Inflammatory macrophage (primary cell): ENCODE results near the gene SEMA4D.

Source experiments
- DNase-seq, 2 donors: peaks; one replicate each; pipeline ENCODE4 v3.0.0-alpha.2; 2020 to 2022

Gene SEMA4D

DNA sequence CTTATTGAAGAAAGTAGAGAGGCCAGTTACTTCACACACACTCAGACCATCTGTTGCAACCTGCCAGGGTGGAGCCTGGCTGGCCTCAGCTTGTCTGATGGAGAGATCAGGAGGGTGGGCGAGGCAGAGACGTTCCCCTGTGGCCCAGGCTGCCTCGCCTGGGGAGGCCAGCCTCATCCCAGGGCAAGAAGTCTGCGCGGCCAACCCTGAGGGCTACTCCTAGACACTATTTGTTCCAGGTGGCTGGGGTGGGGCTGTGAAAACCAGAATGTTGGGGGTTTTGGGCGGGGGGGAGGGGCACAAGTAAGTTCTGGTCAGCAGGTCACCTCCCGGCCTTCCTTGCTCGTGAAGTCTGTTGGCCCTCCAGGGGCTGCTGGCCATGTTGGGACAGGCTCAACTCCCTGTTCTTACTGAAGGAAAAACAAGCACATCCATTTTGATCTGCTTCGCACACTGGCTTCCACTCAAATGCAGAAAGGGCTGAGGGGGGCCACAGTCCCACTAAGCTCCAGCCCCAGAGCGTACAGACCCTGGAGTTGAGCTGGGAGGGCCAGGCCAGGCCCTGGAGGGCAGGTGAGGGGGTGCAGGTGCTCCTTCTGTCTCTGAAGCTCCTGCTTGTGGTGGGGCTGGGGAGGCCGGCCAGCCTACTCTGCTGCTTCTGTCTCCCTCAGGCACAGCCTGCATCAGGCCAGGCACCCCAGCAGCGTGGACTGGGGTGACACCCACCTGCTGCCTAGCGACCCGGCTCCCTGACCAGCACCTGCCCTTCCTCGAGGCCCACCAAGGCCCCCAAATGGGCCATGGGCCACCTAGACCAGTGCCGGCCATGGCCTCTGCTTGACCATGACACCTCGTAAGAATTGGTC is 133.0 kb downstream of the SEMA4D start:
- no peak for DNase-seq

DNA sequence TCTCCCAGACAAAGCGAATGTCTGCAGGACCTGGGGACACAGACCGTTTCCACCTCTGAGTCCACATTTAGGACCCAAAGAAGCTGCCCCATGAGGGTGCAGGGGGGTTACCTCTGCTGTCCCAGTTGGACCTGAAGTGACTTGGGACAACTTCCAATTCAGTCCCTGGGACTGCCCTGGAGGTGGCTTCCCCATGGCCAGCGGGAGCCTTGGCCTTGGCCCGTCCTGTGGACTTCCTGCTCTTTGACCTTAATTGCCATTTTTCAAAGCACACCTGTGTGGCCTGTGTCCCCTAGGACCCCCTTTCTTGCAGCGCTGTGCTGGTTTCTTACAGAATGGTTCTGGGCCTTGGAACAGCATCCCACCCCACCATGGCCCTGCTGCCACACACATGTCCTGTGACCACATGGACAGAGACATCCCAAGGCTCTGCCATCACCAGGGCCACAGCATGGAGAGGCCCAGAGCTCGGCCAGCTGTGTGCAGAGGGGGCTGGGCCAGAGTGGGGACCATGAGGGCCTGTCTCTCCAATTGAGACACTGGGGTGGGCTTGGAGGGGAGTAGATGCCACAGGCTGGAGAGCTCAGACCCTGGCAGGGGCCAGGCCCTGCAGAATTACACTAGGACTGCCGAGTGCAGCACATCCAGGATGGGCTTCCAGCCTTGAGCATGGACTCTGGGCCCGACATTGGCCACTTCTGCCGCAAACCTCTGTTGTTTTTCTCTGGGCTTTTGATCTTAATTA is 133.8 kb downstream of the SEMA4D start:
- no peak for DNase-seq

DNA sequence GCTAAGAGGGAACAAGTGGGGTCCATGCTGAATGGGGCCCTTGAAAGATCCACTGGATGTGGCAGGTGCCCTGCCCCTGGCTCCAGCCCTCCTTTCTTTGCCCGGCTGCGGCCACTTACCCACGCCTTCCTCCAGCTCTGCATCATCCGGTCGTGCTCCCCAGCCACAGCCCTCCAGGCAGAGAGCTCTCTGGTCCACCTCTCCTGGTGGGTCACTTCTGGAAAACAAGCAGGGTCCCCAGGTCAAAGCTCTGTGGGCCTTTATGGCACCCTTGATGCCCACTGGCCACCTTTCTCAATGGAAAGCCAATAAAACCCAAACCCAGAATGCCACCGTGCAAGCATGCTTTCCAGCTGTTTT is 134.6 kb downstream of the SEMA4D start:
- DNase-seq, result no peak

DNA sequence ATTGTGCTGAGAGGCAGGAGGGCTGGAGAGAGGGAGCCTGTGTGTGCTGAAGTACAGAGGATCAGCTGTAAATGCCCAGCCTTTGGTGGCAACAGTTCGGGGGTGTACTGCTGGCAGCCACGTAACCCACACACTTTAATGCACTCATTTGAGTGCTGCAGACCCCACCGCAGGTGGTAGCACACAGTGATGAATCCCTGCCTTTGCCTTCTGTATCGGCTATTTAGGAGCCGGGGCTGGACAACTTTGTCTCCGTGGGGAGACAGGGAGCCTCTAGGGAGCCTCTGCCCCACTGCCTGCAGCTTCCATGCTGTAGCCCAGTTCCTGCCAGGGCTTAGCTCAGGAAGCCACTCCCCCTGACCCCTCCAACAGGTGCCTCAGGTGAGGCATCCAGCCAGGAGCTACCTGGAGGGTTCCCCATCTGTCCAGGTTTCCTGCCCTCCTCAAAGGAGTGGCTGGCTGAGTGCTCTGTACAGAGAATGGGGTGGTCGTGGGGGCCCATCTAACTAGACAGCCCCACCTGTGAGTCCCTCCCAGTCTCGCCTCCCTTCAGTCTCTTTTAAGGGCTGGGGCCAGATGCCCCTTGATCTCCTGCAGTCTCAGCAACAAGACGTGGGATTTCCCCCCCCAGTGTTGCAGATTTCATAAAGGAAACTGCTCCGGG is 135.1 kb downstream of the SEMA4D start:
- DNase-seq, result no peak

GRCh38 chr9:89361816-89362646 is 135.9 kb downstream of the SEMA4D start:
- DNase-seq, result no peak

DNA sequence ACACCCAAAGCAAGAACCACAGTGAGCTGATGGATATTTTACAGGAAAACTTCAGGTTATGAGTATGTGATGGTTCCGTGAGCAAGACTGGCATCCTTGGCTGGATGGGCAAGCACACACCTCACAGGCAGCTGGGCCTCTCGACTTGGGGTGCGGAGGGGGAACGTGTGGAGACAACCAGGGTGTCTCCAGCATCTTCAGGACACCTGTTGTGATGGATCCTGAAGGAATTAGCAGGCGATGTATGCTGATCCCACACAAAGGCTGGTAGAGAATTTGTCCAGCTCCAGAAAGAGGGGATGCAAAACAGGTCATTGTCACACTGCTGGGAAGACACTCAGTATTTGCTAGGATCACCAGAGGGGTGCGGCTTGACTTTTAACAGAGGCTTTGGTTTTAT is 136.9 kb downstream of the SEMA4D start:
- DNase-seq, result no peak

- DNase-seq, result no peak
Observed at GRCh38 chr9:89360465-89360864, 137.4 kb downstream of the SEMA4D start.

- no peak for DNase-seq
Observed at GRCh38 chr9:89359751-89360261, 138.1 kb downstream of the SEMA4D start.

DNA sequence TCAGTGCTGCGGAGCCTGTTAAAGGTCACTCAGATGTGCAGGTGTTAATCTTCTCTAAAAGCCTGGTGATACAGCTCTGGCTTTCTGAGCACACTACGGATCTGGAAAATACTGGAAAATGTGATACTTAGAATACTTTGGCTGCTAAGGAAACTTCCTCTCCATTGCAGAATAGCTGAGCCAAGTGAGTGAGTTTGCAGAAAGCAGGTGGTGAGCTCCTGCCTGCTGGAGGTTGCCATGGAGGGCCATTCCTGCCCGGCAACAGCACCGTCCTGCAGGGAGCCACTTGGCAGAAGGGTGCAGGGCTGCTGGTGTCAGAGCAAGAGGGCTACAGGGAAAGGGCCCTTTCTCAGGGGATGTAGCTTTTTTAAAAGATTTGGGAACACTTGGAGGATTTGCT is 138.9 kb downstream of the SEMA4D start:
- DNase-seq, result no peak

- no peak for DNase-seq
Observed at GRCh38 chr9:89358376-89358916, 139.5 kb downstream of the SEMA4D start.

DNA sequence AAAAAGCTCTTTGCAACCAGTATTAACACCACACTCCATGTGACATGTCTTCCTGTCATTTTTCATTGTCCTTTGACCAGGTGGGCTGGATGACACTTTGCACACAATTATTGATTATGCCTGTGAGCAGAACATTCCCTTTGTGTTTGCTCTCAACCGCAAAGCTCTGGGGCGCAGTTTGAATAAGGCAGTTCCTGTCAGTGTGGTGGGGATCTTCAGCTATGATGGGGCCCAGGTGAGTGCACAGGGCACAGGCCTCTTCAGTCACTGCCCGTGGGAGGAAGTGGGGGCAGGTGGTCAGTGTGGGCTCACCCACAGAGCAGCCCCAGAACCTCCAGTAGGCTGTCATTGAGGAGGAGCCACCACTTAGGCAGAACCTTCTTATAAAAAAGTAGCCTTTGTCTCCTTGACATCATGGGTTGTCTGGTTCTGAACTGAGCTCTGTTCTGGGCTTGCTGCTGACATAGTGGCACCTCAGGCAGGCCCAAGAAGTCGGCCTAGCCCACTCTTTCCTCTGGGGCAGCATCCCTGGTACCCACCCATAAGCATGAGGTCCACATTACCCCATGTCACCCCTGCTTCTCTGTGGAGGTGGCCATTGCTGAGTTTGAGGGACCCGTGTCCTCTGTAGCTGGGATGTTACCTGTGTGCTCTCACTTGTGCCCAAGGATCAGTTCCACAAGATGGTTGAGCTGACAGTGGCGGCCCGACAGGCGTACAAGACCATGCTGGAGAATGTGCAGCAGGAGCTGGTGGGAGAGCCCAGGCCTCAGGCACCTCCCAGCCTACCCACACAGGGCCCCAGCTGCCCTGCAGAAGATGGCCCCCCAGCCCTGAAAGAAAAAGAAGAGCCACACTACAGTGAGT is 140.3 kb downstream of the SEMA4D start:
- DNase-seq, result no peak

DNA sequence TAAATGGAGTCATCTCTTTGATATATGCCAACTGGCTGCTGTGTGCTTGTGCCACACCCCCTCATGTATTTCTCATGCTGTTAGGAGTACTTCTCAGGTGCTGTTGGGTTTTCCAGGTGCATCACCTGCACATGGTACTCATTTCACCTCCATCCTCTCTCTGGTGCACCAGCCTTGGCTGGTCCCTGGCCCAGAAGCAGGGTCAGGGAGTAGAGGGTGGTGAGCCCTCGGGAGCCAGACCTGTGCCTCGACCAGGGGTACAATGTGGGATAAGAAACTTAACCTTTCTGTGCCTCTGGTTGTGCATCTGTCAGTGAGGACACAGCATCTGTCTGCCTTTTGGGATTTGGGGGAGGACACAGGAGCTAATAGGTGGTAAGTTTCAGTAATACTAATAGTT is 141.1 kb downstream of the SEMA4D start:
- no peak for DNase-seq

DNA sequence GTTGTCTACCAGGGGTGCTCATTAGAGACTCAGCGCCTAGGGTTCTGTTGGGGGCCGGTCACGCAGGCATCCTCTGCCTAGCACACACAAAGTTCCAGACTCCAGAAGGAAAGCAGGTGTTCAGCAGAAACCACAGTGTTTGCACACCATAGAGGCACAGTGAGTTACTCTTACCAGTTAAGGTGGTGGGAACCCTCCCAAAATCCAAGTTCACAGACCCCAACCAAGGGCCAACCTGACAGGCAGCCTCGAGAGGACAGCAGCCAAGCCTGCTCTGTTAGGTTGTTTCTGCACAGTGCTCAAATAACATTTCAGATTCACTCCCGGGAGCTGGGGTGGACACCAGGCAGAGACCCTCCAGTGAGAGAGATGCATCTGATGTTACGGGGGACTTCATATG is 143.4 kb downstream of the SEMA4D start:
- no peak for DNase-seq

GRCh38 chr9:89353989-89354388 is 143.9 kb downstream of the SEMA4D start:
- DNase-seq, result no peak

DNA sequence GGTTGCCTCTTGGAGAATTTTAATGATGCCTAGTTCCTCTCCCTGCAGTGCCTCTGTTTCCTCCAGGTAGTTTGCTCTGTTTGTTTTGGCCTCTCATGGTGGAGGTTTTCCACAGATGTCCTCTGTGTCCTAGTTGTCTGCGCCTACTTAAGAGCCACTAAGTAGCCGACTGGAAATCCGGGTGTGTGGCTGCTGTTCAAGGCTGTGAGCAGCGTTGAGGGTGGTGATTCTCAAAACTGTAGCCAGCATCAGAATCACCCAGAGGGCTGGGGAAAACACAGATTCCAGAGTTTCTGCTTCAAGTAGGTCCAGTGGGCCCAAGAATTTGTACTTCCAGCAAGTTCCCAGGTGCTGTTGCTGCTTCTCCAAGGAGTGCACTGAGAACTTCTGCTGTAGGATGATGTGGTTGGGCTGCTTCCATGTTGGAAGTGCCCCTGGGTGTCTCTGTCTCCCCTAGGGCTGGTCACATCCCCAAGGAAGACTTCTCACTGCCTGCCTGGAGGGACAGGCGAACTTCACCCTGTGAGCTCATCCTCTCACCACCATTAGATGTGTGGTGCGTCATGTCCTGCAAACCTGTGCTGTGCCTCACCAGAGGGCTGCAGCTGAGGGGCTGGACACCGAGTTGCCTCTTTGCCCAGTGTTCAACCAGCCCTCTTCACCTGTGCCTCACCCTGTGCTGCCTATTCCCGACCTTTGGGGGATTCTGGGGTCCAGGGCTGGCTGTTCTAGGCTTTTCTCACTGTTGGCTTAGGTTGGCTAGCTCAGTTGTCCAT is 144.9 kb downstream of the SEMA4D start:
- no peak for DNase-seq

DNA sequence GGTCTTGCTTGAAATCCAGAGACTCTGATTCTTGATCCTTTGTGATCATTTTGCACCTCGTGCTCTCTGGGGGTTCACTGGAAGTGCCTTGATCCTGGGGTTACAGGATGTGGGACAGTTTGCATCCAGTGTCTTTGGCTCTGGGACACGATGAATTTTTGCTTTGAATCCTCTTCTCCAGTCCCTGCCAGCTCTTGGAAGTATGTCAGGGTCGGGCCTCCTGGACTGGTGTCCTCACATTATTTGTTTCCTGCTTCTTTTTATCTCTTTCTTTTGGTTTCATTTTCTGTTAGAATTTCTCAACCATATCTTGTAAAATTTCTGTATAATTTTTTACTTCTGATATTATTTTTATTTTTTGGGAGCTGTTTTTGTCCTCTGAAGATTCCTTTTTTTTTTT is 145.5 kb downstream of the SEMA4D start:
- DNase-seq, result no peak

- peak; percentile 48 to 59 for DNase-seq
Observed at GRCh38 chr9:89351584-89352300, 146.2 kb downstream of the SEMA4D start.

GRCh38 chr9:89350988-89351557 is 146.8 kb downstream of the SEMA4D start:
- no peak for DNase-seq

DNA sequence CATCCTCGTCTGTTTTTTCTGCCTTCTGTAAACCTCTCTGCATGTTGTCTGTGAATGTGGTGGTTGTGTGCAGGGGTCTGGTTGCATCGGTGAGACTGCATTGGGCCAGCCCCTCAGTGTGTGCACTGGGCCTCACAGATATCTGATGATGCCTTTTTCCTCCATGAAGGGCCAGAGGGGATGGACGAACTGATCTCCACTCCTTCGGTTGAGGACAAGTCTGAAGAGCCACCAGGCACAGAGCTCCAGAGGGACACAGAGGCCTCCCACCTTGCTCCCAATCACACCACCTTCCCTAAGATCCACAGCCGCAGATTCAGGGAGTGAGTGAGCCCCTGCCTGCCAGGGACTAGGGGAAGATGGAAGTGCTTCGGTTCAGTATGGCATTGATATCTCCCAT is 148.3 kb downstream of the SEMA4D start:
- DNase-seq, result no peak
